AG04450 (cell line): ENCODE results near the gene RALGDS. TPM values are rescaled to one million over a fixed set of nuclear protein-coding genes. Genes with fewer than 3 reads are reported as not detected.
A peak's percentile ranks its signal among the peaks of the same experiment; 100 is the strongest.

Experiments used
- CTCF ChIA-PET: fragments of 300-600, 350-600 bp; formaldehyde crosslinking; extraction: SDS; loops from one replicate; lab custom pipeline; 2022; ENCODE audit warnings: antibody characterized with exemption, inconsistent platforms; lab: Charles Lee
- POLR2A ChIA-PET: fragments of 350-600 bp; formaldehyde crosslinking; extraction: SDS; loops from one replicate; lab custom pipeline; 2021; ENCODE audit warnings: antibody characterized with exemption, inconsistent platforms; lab: Yijun Ruan, JAX
- DNase-seq: peaks from one replicate; pipeline ENCODE4 v3.0.0-alpha.2; 2011; ENCODE audit warnings: low read depth, low spot score
- H3K27ac ChIP-seq: one replicate; pipeline ENCODE4 v1.5.1; 2012; ENCODE audit warnings: low read depth, low read length, control low read depth
- H3K27me3 ChIP-seq: one replicate; pipeline ENCODE4 v1.6.0; 2012; ENCODE audit warnings: low read length; ENCODE audit not compliant: control insufficient read depth, insufficient read depth
- H3K4me3 ChIP-seq: 2 replicates; pipeline ENCODE4 v1.5.1; 2011; ENCODE audit warnings: mild to moderate bottlenecking, low read depth, low read length, control low read depth
- H3K9me3 ChIP-seq: 2 replicates; pipeline ENCODE4 v1.5.1; 2012; ENCODE audit warnings: low read length; ENCODE audit not compliant: control insufficient read depth, insufficient read depth
- CTCF ChIP-seq: IDR thresholded peaks from 2 replicates; pipeline ENCODE4 v1.5.1; 2011; ENCODE audit warnings: low read depth, low read length, control low read depth, inconsistent platforms
- polyA plus RNA-seq: library from polyadenylated mRNA; depleted of rRNA; stranded (reverse); fragments of >200 nt; gene quantifications from 2 replicates; pipeline ENCODE4 v1.2.3, GENCODE V29; 2011

The RALGDS gene
- polyA plus RNA-seq, 1 experiment: 19.1 TPM

DNA sequence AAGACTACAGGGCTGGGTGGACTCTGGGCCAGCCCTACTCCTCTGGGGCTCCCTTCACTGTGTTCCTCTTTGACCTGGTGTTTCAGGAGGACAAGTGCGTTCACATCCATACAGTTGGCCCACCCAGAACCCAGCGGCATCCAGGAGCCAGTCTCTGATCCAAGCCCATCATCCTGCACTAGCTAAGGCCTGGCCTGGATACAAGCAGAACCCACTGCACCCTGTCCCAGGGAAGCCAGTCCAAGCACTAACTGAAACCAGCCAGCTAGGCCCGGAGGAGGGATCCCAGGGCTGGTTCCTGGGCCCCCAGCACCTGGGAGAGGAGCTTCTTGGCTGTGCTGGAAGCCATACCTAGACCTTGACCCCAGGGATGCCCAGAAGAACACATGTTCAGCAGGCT lies 46.7 kb upstream of the RALGDS start:
- no peak overlapping the region for H3K4me3 ChIP-seq
- H3K9me3 ChIP-seq: no peaks in the 10 kb centered on the region; the same call in 1 of the 2 replicates
- H3K27ac ChIP-seq: no peak overlapping the region
- ChIA-PET CTCF (interaction anchor here (0.8 to 1.4 kb wide), 4 partner anchors 13 to 319 kb away, joined by 4 to 6 read pairs (median 4); no protein-coding TSS in a partner anchor), POLR2A (no interaction called here)
- peaks cover 16% of the 10 kb centered on the region for H3K27me3 ChIP-seq
- no peak for DNase-seq
- TF ChIP-seq CTCF: no peak

GRCh38 chr9:133167096-133167730 lies 46.2 kb upstream of the RALGDS start:
- no peaks in the 10 kb centered on the region; the same call in 1 of the 2 replicates for H3K9me3 ChIP-seq
- H3K4me3 ChIP-seq: no peak overlapping the region
- peaks cover 18% of the 10 kb centered on the region for H3K27me3 ChIP-seq
- no peak for DNase-seq
- no peak for TF ChIP-seq CTCF
- ChIA-PET POLR2A (no interaction called here), CTCF (interaction anchor here (0.8 to 1.4 kb wide), 3 partner anchors 14 to 320 kb away, joined by 4 to 6 read pairs (median 4); no protein-coding TSS in a partner anchor)
- no peak overlapping the region for H3K27ac ChIP-seq

DNA sequence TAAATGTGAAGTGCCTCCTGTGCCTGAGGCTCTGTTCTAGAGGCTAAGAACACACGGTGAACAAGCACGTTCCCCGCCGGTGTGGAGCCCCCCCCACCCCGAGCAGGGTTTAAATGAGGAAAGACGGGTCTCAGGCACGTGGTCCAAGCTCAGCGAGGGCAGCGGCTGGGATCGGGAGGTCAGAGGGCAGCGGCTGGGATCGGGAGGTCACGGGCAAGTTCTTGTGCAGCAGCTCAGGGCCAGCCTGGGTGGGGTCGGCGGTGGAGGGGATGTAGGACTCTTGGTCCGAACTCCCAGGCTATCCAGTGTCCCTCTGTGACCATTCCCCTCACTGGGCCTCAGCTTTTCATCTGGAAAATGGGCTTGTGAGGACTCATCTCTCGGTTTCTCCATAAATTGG lies 45.4 kb upstream of the RALGDS start:
- no peak for TF ChIP-seq CTCF
- H3K27ac ChIP-seq: no peak overlapping the region
- H3K4me3 ChIP-seq: no peak overlapping the region
- POLR2A ChIA-PET: no interaction called here
- no peaks in the 10 kb centered on the region; the same call in 1 of the 2 replicates for H3K9me3 ChIP-seq
- no peak for DNase-seq
- CTCF ChIA-PET: interaction anchor here (1.3 kb wide), 1 partner anchor 14 kb away, joined by 6 read pairs; no protein-coding TSS in a partner anchor
- H3K27me3 ChIP-seq: peaks cover 11% of the 10 kb centered on the region

DNA sequence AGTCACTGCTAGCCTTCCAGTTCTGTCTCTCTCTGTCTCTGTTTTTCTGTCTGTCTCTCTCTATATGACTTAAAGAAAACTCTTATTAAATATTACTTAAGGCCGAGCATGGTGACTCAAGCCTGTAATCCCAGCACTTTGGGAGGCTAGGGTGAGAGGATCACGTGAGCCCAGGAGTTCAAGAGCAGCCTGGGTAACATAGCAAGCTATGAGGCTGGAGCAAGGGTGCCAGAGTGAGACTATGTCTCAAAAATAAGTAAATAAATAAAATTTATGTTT lies 44.4 kb upstream of the RALGDS start:
- H3K27me3 ChIP-seq: peaks cover 7% of the 10 kb centered on the region
- CTCF ChIA-PET: no interaction called here
- H3K27ac ChIP-seq: no peak overlapping the region
- H3K4me3 ChIP-seq: no peak overlapping the region
- POLR2A ChIA-PET: no interaction called here
- no peaks in the 10 kb centered on the region; the same call in 1 of the 2 replicates for H3K9me3 ChIP-seq
- no peak for TF ChIP-seq CTCF
- DNase-seq: no peak

DNA sequence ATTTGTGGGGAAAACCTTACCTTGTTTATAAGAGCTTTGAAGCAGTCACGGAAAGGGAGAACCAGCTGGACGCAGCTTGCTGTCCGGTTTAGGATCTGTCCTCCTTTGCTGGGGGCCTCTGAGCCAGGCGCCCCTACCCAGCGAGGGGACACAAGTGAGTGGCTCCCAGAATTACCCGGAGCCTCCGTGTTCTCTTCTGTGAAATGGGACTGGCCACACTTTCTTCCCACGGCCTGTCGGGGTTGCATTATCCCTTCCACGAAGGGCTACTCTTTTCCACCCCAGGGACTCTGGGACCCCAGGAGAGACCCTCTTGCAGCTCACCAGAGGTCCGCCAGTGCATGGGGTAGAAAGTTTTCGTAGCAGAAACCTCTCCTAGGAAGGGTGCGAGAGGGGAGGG lies 43.2 kb upstream of the RALGDS start:
- DNase-seq: no peak
- Histone ChIP-seq H3K27ac (no peak overlapping the region), H3K4me3 (peak overlapping the region; percentile 63), H3K9me3 (no peaks in the 10 kb centered on the region; the same call in 1 of the 2 replicates), H3K27me3 (peaks cover 7% of the 10 kb centered on the region)
- TF ChIP-seq CTCF: no peak
- POLR2A ChIA-PET: no interaction called here
- CTCF ChIA-PET: no interaction called here
